Panc1 (cell line): Measurements from ENCODE around the gene OGDH.

Experiments used
- POLR2AphosphoS5 ChIP-seq: IDR thresholded peaks from 2 replicates; pipeline ENCODE4 v1.6.1; 2012; ENCODE audit warnings: mild to moderate bottlenecking, low read depth, low read length, moderate library complexity
- TCF7L2 ChIP-seq: IDR thresholded peaks from 2 replicates; pipeline ENCODE4 v1.6.1; 2011; ENCODE audit warnings: mild to moderate bottlenecking, low read depth, low read length, inconsistent platforms
- TF ChIP-seq, protein P1 (sequence below): fragments of 450-650 bp; IDR thresholded peaks from 2 replicates; pipeline ENCODE4 v1.5.1; 2017; ENCODE audit warnings: mild to moderate bottlenecking

- TF ChIP-seq, protein P1, sequence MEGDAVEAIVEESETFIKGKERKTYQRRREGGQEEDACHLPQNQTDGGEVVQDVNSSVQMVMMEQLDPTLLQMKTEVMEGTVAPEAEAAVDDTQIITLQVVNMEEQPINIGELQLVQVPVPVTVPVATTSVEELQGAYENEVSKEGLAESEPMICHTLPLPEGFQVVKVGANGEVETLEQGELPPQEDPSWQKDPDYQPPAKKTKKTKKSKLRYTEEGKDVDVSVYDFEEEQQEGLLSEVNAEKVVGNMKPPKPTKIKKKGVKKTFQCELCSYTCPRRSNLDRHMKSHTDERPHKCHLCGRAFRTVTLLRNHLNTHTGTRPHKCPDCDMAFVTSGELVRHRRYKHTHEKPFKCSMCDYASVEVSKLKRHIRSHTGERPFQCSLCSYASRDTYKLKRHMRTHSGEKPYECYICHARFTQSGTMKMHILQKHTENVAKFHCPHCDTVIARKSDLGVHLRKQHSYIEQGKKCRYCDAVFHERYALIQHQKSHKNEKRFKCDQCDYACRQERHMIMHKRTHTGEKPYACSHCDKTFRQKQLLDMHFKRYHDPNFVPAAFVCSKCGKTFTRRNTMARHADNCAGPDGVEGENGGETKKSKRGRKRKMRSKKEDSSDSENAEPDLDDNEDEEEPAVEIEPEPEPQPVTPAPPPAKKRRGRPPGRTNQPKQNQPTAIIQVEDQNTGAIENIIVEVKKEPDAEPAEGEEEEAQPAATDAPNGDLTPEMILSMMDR = no peak
- TF ChIP-seq POLR2AphosphoS5 = no peak
- TF ChIP-seq TCF7L2 = no peak
Measured at GRCh38 chr7:44676776-44677175, 70.3 kb downstream of the OGDH start.
